HepG2 (cell line): ENCODE data around the gene MIOS. TPM values are rescaled to one million over a fixed set of nuclear protein-coding genes. Genes with fewer than 3 reads are reported as not detected.

Experiments used
- ATRX ChIP-seq: sonication (generic); formaldehyde crosslinking; IDR thresholded peaks from 2 replicates; pipeline ENCODE4 v1.4.0; 2020; ENCODE audit warnings: missing genetic modification reagents, borderline replicate concordance
- MEIS2 ChIP-seq: sonication (generic); formaldehyde crosslinking; IDR thresholded peaks from 2 replicates; pipeline ENCODE4 v1.9.0; 2021; ENCODE audit warnings: mild to moderate bottlenecking, missing genetic modification reagents
- NAIF1 ChIP-seq: sonication (generic); formaldehyde crosslinking; IDR thresholded peaks from 2 replicates; pipeline ENCODE4 v1.5.0; 2020; ENCODE audit warnings: mild to moderate bottlenecking, missing genetic modification reagents, borderline replicate concordance
- SAFB2 ChIP-seq: sonication (generic); formaldehyde crosslinking; IDR thresholded peaks from 2 replicates; pipeline ENCODE4 v1.5.1; 2020; ENCODE audit warnings: missing genetic modification reagents, low read depth, mild to moderate bottlenecking, borderline replicate concordance
- SIX4 ChIP-seq: sonication (generic); formaldehyde crosslinking; IDR thresholded peaks from 2 replicates; pipeline ENCODE4 v1.4.0; 2020; ENCODE audit warnings: missing genetic modification reagents
- SMYD3 ChIP-seq: sonication (generic); formaldehyde crosslinking; IDR thresholded peaks from 2 replicates; pipeline ENCODE4 v1.8.1; 2023; ENCODE audit warnings: mild to moderate bottlenecking, missing genetic modification reagents
- ZBTB7B ChIP-seq: sonication (generic); formaldehyde crosslinking; IDR thresholded peaks from 2 replicates; pipeline ENCODE4 v1.4.0; 2020; ENCODE audit warnings: missing genetic modification reagents
- ZFP36L1 ChIP-seq: sonication (generic); formaldehyde crosslinking; IDR thresholded peaks from 2 replicates; pipeline ENCODE4 v1.8.0; 2022; ENCODE audit warnings: mild to moderate bottlenecking, missing genetic modification reagents, moderate library complexity
- ZNF430 ChIP-seq: sonication (generic); formaldehyde crosslinking; IDR thresholded peaks from 2 replicates; pipeline ENCODE4 v1.9.0; 2021; ENCODE audit warnings: mild to moderate bottlenecking, missing genetic modification reagents
- ZNF543 ChIP-seq: sonication (generic); formaldehyde crosslinking; IDR thresholded peaks from 2 replicates; pipeline ENCODE4 v1.4.0; 2020; ENCODE audit warnings: mild to moderate bottlenecking, missing genetic modification reagents
- polyA plus RNA-seq, 8 experiments: library from polyadenylated mRNA; depleted of rRNA in 3 of 8; stranded (reverse) in 7 of 8; unstranded in 1 of 8; fragments of >200 nt; fragmentation: Illumina TruSeq in 4 of 8; extraction: Trizol in 4 of 8; gene quantifications; 2 replicates each; pipeline versions ENCODE4 v1.2.1 to v1.2.3, GENCODE V29; 2011 to 2016; ENCODE audit warnings: low read depth in 4 of 8, missing spikeins in 1 of 8, mixed read lengths in 1 of 8; ENCODE audit not compliant: insufficient read depth in 1 of 8
- total RNA-seq, 5 experiments: library from RNA; depleted of rRNA; stranded (reverse); fragments of >200 nt; fragmentation: Illumina TruSeq; extraction: Trizol; gene quantifications; 2 replicates each; pipeline ENCODE4 v1.2.3, GENCODE V29; 2016; ENCODE audit warnings: low read depth in 1 of 5
- TF ChIP-seq, protein P1 (sequence below), 2 experiments: sonication (generic) in 1 of 2; formaldehyde crosslinking in 1 of 2; IDR thresholded peaks; 2 replicates each; pipeline versions ENCODE4 v1.5.1 to v1.6.1; 2011 to 2020; ENCODE audit warnings: borderline replicate concordance in 1 of 2, low read depth in 1 of 2, low read length in 1 of 2, mild to moderate bottlenecking in 1 of 2, missing genetic modification reagents in 1 of 2, moderate library complexity in 1 of 2
- TF ChIP-seq, protein P2 (sequence below): sonication (generic); formaldehyde crosslinking; IDR thresholded peaks from 2 replicates; pipeline ENCODE4 v1.4.0; 2020; ENCODE audit warnings: missing genetic modification reagents
- TF ChIP-seq, protein P3 (sequence below): sonication (generic); formaldehyde crosslinking; IDR thresholded peaks from 2 replicates; pipeline ENCODE4 v1.4.0; 2020; ENCODE audit warnings: low read depth, mild to moderate bottlenecking, missing genetic modification reagents
- TF ChIP-seq, protein P4 (sequence below): sonication (generic); formaldehyde crosslinking; IDR thresholded peaks from 2 replicates; pipeline ENCODE4 v1.4.0; 2020; ENCODE audit warnings: missing genetic modification reagents, borderline replicate concordance

MIOS gene
- total and polyA plus RNA-seq, 2 of the 13 experiments (the other 11 are each of a cell fraction or from before 2014, with no cell fraction given), result 15.2 to 33.5 TPM

DNA sequence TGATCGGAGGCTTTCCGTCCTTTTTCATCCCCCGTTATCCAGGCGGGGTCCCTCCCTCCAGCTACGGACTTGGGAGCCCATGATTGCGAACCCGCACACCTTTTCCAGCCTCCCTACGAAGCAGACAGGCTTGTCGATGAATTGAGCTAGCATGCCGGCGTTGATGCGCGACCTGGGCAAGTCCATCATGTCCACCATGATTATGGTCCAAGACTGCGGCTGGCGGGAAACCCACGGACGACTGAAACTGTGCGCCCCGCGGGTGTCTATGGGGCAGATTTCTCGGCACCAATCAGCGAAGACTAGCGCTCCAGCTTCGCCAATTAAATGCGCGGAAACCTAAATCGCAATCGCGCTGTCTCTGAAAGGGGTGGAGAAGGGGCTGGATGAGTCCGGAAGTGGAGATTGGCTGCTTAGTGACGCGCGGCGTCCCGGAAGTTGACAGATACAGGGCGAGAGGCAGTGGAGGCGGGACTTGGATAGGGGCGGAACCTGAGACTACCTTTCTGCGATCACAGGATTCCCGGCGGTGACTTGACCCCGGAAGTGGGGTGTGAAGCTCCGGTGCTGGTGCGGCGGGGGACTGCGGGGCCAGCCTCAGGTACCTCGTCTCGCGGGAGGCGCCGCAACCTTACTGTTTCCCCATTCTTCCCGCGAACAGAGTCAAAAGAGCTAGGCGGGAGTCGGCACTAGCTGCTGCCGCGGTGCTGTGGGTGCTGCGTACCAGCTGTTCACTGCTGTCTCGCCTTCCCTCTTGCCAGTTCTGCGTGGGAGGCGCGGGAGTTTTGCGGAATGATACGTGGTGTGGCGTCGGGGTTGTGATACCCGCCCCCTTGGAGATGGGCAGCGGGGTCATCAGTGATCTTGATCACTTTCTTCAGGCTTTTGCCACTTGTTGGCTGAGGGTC, 73.8 kb downstream of the MIOS start, which contains the start of gene UMAD1 (continued):
- TF ChIP-seq, protein P1, sequence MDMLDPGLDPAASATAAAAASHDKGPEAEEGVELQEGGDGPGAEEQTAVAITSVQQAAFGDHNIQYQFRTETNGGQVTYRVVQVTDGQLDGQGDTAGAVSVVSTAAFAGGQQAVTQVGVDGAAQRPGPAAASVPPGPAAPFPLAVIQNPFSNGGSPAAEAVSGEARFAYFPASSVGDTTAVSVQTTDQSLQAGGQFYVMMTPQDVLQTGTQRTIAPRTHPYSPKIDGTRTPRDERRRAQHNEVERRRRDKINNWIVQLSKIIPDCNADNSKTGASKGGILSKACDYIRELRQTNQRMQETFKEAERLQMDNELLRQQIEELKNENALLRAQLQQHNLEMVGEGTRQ (IDR thresholded peaks at IDR 0.05; ENCODE audit: low read depth, low read length), result no peak
- TF ChIP-seq, protein P1 (CRISPR knock-in tag; IDR thresholded peaks at IDR 0.05; ENCODE audit: borderline replicate concordance), result no peak; the same call in 1 of the 2 replicates
- TF ChIP-seq MEIS2 (CRISPR knock-in tag) (peak; percentile 18; the same call in 1 of the 2 replicates), NAIF1 (no peak; the same call in 1 of the 2 replicates), SIX4 (CRISPR knock-in tag) (no peak), ZBTB7B (no peak), ZNF430 (no peak), SAFB2 (no peak), ATRX (no peak), SMYD3 (peak; percentile 95), ZNF543 (CRISPR knock-in tag) (no peak), ZFP36L1 (CRISPR knock-in tag) (no peak)
- TF ChIP-seq, protein P2, sequence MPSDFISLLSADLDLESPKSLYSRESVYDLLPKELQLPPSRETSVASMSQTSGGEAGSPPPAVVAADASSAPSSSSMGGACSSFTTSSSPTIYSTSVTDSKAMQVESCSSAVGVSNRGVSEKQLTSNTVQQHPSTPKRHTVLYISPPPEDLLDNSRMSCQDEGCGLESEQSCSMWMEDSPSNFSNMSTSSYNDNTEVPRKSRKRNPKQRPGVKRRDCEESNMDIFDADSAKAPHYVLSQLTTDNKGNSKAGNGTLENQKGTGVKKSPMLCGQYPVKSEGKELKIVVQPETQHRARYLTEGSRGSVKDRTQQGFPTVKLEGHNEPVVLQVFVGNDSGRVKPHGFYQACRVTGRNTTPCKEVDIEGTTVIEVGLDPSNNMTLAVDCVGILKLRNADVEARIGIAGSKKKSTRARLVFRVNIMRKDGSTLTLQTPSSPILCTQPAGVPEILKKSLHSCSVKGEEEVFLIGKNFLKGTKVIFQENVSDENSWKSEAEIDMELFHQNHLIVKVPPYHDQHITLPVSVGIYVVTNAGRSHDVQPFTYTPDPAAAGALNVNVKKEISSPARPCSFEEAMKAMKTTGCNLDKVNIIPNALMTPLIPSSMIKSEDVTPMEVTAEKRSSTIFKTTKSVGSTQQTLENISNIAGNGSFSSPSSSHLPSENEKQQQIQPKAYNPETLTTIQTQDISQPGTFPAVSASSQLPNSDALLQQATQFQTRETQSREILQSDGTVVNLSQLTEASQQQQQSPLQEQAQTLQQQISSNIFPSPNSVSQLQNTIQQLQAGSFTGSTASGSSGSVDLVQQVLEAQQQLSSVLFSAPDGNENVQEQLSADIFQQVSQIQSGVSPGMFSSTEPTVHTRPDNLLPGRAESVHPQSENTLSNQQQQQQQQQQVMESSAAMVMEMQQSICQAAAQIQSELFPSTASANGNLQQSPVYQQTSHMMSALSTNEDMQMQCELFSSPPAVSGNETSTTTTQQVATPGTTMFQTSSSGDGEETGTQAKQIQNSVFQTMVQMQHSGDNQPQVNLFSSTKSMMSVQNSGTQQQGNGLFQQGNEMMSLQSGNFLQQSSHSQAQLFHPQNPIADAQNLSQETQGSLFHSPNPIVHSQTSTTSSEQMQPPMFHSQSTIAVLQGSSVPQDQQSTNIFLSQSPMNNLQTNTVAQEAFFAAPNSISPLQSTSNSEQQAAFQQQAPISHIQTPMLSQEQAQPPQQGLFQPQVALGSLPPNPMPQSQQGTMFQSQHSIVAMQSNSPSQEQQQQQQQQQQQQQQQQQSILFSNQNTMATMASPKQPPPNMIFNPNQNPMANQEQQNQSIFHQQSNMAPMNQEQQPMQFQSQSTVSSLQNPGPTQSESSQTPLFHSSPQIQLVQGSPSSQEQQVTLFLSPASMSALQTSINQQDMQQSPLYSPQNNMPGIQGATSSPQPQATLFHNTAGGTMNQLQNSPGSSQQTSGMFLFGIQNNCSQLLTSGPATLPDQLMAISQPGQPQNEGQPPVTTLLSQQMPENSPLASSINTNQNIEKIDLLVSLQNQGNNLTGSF (CRISPR knock-in tag), result no peak
- TF ChIP-seq, protein P3, sequence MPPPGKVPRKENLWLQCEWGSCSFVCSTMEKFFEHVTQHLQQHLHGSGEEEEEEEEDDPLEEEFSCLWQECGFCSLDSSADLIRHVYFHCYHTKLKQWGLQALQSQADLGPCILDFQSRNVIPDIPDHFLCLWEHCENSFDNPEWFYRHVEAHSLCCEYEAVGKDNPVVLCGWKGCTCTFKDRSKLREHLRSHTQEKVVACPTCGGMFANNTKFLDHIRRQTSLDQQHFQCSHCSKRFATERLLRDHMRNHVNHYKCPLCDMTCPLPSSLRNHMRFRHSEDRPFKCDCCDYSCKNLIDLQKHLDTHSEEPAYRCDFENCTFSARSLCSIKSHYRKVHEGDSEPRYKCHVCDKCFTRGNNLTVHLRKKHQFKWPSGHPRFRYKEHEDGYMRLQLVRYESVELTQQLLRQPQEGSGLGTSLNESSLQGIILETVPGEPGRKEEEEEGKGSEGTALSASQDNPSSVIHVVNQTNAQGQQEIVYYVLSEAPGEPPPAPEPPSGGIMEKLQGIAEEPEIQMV (CRISPR knock-in tag), result no peak
- TF ChIP-seq, protein P4, sequence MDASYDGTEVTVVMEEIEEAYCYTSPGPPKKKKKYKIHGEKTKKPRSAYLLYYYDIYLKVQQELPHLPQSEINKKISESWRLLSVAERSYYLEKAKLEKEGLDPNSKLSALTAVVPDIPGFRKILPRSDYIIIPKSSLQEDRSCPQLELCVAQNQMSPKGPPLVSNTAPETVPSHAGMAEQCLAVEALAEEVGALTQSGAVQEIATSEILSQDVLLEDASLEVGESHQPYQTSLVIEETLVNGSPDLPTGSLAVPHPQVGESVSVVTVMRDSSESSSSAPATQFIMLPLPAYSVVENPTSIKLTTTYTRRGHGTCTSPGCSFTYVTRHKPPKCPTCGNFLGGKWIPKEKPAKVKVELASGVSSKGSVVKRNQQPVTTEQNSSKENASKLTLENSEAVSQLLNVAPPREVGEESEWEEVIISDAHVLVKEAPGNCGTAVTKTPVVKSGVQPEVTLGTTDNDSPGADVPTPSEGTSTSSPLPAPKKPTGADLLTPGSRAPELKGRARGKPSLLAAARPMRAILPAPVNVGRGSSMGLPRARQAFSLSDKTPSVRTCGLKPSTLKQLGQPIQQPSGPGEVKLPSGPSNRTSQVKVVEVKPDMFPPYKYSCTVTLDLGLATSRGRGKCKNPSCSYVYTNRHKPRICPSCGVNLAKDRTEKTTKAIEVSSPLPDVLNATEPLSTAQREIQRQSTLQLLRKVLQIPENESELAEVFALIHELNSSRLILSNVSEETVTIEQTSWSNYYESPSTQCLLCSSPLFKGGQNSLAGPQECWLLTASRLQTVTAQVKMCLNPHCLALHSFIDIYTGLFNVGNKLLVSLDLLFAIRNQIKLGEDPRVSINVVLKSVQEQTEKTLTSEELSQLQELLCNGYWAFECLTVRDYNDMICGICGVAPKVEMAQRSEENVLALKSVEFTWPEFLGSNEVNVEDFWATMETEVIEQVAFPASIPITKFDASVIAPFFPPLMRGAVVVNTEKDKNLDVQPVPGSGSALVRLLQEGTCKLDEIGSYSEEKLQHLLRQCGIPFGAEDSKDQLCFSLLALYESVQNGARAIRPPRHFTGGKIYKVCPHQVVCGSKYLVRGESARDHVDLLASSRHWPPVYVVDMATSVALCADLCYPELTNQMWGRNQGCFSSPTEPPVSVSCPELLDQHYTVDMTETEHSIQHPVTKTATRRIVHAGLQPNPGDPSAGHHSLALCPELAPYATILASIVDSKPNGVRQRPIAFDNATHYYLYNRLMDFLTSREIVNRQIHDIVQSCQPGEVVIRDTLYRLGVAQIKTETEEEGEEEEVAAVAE (CRISPR knock-in tag), result no peak
